GM19468 (cell line): ENCODE data around the gene CDA.
"Not testable (repeated sequence)": the region's sequence is repeated elsewhere in the genome, so short reads cannot be mapped to it uniquely, and the experiment has no call there.

ENCODE experiments used
- ATAC-seq: cut with Tn5 transposase; IDR thresholded peaks from one replicate; pipeline ENCODE4 v1.9.1; 2021; ENCODE audit warnings: mild to moderate bottlenecking, moderate library complexity, moderate number of reproducible peaks; ENCODE audit not compliant: unreplicated experiment; ENCODE audit errors: extremely low read depth

The CDA gene

DNA sequence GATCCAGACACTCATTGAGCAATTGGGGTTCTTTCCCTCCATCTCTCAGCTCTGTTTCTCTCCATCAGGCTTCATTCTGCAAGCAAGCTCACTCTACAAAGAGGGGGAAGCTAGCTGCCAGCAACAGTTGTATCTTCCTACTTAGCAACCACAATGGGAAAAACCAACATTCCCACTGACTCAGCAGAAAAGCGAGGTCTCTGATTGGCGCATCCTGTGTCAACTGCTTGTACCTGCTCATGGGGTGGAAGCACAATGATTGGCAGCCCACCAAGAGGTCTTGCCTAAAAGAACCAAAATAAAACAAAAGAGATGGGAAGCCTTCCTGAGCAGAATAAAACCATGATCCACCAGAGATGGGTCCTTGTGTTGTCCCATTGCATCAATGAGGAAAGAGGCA is 4.0 kb upstream of the CDA start:
- no peak for ATAC-seq

DNA sequence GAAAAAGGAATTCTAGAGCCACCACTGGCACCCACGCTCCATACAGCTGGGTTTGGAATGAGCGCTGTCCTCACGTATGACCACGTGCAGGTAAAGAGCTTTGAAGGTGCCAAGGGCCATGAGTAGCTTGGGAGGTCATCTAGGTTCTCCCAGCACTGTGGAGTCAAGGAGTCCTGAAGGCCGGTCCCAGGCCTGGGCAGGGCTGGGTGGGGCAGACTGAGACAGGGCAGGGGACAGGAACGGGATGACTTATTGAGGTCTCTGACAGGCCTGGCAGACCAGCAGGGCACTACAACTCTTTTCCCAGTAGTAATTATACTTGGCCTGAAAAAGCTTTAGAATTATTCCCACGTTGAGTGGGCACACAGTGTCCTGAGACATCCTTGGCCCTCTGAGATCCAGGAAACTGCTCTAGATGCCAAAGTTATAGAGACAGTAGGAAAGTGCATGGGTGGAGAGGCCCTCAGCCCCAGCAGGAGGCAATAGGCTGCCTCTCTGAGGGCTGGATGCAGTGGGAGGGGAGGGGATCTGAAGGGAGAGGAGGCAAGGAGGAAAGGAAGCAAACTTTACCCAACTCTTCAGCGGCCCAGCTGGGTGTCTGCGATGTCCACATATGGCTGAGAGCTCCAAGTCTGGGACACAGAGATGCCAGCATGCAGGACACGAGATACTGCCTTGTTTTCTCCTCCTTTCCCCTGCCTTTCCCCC is 1.8 kb upstream of the CDA start:
- no peak for ATAC-seq

DNA sequence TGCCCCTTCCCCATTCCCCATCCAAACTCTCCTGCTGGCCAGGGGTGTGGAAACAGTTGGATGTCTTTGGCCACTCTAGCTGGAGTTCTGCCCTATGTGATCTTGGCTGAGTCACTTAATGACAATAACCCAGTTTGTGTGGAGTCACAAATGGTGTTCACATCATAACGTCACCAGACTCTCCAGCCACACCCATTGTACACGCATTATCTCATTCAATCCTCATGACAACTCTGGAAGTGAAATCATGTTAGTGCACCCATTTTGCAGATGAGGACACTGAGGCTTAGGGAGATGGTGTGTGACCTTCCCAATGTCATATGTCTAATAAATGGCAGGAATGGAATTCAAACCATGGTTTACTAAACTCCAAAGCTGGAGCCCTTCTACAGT is 1.2 kb upstream of the CDA start:
- no peak for ATAC-seq

DNA sequence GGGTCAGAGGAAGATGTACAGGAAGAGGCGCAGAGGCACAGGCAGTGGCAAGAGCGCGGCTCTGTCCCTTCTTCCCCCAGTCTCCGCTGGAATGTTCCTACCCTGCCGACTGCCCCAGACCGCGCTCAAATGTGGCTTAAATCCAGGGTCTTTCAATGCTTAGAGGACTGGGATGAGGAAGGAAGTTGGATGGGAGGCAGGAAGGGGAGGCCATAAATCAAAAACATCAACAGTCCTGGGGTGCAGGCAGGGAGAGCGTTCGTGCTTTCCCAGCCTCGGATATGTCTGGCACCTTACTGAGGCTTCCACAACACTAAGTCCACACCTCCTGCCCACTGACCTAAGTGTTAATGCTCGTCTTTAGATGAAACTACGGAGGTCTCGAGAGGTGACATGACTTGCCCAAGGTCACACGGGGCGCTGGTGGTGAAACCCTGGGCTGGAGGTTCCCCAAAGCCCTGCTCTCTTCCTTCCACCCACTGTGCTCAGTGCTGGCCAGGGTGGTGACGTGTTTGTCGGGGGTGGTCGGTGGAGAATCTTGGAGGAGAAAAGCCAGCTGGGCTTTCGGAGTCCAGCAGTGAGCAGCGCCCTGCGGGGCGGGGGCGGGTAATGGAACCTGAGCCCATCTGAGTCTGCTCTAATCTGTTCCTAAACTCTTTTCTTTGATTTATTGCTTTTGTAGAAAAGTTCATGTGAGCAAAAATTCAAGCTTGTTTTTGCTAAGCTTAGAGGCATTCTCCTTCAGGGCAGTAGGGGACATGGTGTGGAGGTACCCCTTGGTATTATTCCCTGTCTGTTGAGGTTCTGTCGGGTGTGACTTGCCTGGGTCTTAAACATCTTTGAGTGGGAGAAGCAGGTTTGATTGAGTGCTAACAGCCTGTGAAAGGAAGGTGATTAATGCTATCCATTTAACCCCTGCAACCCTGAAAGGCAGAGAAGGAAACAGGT is 708 bp downstream of the CDA start:
- no peak for ATAC-seq

DNA sequence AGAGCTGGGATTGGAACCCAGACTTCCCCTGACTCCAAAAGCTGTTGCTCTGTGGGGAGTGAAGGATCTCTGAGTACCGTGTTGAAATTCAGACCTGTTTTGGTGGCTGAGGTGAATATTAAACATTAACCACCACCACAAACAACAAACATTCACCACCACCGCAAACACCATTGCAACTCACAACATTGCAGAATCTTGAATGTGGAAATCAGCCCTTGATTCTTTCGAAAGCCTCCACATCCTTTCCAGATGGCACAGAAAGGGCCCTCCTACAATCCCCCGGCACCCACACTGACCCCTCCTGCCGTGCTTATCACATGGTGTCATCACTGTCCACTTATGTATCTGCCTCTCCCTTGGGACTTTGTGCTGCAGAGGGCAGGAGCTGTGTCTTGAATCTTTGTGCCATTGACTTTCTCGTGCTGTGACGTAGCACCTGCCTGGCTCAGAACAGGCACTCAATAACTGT is 1.4 kb downstream of the CDA start:
- no peak for ATAC-seq

DNA sequence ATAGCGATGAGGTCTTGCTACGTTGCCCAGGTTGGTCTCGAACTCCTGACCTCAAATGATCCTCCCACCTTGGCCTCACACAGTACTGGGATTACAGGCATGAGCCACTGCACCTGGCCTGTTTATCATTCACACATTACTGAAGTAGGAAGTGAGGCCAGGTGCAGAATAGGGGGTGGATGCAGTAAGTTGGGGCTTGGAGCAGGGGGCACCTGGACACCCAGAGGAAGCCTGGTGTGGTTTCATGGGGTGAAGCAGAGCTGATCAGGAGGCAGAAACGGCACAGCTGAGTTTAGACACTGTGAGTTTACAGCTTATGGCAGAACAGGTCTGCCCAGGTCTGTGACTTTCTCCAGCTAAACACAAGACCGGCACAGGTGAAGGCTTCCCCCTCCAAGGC is 4.9 kb downstream of the CDA start:
- ATAC-seq, result no peak

DNA sequence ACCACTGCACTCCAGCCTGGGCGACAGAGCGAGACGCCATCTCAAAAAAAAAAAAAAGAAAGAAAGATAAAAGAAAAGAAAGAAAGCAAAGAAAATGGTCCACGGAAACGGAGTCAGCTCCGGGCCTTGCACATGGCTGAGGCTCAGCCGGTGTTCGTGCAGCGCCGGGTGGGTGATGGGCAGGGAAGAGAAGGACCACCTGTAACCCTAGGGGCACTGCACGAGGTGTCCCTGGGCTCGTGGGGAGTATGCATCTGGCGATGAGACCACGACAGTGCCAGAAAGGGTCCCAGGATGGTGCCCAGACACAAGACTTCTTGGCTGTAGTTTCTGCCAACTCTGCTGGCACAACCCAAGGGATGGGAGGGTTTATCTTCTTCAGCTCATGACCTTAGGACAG is 5.8 kb downstream of the CDA start:
- no peak for ATAC-seq

DNA sequence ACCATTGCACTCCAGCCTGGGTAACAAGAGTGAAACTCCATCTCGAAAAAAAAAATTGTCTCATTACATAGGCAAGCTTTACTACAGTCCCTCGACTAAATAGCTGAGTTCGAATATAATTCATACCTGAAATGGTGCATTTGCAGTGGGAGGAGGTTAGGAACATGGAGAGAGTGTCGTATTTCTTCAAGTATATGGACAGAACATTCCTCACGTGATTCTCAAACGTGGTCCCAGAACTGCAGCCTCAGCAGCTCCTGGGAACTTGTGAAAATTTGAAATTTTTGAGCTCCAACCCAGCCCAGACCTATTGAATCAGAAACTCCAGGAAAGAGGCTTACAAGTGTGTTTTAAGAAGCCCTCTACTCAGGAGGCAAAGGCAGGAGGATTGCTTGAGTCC is 7.2 kb downstream of the CDA start:
- no peak for ATAC-seq

DNA sequence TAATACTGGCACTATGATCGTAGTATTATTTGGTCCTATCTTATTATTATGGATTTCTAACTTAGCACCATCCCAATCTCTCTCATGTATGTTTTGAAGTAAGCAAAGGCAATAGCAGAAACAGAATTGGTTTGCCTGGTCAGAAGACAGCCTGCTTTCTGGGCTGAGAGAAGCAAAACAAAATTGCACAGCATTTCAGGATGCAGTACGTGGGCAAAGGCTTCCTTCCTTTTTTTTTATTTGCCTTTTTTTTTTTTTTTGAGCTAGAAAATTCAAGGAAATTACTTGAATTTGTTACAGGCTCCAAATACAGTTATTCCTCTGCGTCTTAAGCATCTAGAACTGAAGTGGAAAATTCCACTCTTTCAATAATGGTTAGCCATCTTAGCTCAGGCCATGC is 8.8 kb downstream of the CDA start:
- no peak for ATAC-seq

DNA sequence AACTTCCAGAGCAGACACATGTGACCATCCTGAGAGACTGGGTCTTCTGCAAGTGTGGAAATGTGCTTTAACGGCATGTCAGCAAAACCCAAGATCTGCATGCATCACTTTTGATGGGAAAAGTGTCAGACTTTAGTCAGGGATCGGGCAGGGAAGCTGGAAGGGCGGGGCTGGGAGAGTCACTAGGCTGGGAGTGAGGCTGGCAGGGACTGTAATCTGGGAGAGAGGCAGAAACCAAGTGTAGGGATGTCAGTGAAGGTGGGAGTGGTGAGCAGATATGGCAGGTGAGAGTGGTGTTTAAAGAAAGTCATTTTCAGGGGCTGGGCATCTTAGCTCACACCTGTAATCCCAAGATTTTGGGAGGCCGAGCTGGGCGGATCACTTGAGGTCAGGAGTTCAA is 11.3 kb downstream of the CDA start:
- ATAC-seq, result no peak

DNA sequence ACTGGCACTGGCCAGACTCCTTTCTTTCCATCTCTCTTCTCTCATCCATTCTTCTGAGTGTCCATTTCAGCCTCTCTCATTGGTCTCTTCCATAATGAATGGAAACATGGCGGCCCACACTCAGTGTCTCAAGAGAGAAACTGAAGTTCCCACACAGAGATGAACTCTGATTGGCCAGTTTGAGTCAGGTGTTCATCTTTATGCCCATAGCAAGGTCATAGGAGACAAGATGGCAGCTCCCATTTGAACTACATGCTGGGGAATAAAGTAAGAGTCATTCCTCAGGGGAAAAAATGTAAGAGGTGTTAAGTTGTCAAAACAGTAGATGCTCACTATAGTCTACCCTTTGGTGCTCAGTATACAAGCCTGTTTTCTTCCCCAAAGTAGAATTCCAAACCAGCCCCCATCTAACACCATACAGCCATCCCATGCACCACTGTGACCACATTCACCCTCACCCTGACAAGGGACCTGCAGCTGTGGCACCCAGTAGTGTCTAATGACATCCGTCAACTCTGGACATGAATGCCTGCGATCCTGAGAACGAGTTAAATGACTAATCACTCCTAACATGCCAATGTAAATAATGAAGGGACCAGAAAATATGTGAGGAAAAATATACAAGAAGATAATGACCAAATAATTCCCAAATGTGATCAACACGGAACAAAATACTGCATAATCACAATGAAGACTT is 12.4 kb downstream of the CDA start:
- ATAC-seq, result no peak

DNA sequence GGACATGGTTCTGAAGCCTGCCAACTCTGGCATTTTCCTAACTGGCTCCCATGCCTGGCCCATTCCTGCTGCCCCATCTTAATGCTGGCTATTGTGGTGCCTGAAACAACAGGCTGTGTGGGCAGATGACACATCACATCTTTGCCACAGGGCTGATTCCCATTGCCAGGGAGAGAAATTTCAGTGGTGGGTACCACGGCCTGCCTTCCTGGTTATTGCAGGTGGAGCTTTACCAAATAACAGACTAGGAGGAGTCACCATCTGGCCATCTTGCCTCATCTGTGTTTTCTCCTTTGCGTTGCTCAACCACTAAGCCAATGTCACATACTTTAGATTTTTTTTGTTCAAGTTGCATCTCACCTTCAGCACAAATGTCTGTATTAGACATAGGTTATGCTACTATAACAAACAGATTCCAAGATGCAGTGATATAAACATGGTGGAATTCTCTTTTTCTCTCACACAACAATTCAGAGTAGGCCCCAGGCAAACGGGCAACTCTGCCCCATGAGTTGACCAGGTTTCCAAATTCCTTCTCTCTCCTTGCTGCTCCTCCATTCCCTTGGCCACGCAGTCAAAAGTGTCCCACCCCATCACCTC is 14.1 kb downstream of the CDA start:
- no peak for ATAC-seq

DNA sequence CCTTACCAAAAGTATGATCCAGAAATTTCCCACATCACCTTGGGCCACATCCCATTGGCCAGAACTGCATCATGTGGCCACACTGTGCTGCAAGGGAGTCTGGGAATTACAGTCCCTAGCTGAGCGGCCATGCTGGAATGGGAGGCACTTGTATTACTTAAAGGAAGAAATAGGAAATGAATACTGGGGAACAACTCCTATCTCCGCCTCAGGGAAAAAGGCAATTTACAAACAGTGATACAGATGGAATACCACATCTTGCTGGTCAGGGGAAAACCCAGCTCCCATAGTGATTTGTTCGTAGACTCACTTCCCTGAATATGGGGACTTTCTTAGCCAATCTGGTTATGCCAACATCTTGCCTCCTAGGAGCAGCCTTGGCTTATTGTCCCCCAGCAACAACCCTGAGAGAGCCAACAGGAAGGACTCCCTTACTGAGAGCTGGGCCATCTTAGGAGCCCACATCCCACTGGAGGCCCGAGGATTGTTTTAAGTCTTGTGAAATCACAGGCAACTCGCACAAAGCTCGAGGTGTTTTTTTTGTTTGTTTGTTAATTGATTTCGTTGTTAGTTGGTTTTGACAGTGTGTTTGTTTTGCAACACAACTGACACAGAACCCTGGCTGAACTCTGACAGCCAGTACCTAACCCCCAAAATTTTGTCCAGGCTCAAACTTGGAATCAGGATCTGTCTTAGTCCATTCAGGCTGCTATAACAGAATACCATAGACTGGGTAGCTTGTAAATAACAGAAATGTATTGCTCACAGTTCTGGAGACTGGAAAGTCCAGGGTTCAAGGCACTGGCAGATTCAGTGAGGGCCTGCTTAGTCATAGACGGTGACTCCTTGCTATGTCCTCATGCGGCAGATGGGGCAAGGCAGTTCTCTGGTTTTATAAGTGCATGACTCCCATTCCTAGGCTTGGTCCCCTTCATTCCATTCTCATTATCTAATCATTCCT is 14.9 kb downstream of the CDA start:
- ATAC-seq, result no peak

DNA sequence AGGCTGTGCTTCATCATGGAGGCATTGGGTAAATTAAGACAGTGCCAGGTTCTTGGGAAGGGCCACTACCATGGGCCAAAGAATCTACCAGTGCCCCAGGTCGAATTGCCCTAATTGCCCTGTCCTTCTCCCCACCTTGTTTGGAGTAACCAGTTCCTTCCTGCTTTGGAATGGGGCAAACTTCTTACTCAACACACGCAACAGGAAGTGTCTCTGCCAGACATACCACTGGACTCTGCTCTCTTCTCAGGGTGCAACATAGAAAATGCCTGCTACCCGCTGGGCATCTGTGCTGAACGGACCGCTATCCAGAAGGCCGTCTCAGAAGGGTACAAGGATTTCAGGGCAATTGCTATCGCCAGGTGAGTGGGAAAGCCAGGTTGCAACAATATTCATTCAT is 15.8 kb downstream of the CDA start:
- ATAC-seq, result no peak

DNA sequence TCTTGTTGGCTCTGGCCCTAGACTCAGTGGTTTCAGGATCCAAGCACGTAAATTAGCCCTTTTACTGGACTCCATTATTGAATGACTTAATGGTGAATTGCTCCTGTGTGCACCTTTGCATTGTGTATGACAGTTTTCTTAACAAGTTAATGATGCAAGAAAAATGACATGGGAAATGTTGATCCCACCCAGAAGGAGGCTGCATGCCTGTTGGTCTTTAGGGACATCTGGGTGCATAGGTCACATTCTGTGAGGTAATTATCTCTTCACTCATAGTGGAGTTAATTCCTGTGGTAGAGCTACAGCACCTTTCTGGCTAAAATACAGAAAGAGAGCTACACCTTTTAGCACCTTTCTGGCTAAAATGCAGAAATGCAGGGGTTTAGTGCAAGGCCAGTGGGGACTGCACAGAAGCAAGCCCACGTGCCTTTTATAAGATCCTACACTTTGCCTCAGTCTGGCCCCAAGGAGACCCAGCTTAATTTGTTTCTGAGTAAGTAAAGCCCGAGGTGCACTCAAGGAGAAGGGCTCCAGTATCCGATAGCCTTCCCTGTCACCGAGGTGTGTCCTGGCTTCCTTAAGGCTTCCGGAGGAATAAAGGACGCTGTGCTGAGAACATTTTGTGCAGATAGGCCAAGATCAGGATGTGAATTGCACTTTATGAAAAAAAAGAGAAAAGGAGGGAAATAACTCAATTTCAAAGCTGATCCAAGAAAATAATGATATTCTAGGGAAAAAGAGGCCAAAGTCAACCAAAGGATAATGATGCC is 18.1 kb downstream of the CDA start:
- not testable (repeated sequence) for ATAC-seq

DNA sequence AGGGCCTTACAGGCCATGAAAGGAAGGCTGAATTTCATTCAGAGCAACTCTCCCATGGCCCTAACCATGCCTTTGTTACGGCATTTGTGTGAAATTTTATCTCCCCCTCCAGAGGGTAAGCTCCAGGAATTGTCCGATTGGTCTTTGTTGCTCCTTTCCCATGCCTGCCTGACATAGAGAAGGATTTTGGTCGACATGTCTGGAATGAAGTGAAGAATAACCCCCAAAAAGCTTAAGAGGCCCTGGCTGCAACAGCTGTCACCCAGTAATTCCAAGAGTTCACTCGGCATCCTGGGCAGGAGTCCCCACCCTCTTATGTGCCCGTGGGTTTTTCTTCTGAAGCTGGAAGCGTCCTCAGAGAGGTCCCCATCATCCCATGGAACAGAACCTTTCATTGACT is 20.6 kb downstream of the CDA start:
- ATAC-seq, result no peak

DNA sequence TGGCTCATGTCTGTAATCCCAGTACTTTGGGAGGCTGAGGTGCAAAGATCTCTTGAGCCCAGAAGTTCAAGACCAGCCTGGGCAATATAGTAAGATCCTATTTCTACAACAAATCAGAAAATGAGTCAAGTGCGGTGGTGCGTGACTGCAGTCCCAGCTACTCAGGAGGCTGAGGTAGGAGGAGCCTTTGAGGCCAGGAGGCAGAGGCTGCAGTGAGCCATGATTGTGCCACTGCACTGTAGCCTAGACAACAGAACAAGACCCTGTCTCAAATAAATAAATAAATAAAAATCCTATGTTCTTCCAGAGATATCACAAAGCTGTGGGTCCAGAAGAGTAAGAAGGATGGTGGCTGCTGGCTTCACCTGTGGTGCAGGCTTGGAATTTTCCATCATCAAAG is 22.1 kb downstream of the CDA start:
- ATAC-seq, result no peak

DNA sequence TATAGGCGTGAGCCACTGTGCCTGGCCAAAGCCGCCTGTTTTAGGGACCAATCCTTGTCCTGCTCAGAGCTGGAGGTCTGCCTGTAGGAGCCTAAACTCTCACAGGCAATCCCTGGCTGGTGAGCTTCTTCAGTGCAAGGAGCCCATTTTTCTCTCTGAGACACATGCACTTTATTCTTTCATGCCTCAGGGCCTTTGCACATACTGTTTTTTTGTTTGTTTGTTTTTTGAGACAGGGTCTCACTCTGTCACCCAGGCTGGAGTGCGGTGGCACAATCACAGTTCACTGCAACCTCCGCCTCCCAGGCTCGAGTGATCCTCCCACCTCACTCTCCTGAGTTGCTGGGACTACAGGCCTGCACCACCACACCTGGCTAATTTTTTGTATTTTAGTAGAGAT is 22.8 kb downstream of the CDA start:
- no peak for ATAC-seq
